Mesenchymal stem cell (in vitro differentiated cells and primary cell): ENCODE data around the gene CCL3.
"Not testable (repeated sequence)": the region's sequence is repeated elsewhere in the genome, so short reads cannot be mapped to it uniquely, and the experiment has no call there.

Experiments
- DNase-seq: peaks from one replicate; pipeline ENCODE4 v3.0.0-alpha.2; 2013
- H2AFZ ChIP-seq: one replicate; pipeline ENCODE4 v1.6.1; 2013; ENCODE audit warnings: low read depth, mild to moderate bottlenecking, control low read depth, inconsistent platforms, low read length, moderate library complexity
- H2AK5ac ChIP-seq: 2 replicates; pipeline ENCODE4 v1.6.1; 2013; ENCODE audit warnings: low read length, moderate library complexity, mild to moderate bottlenecking, inconsistent platforms; ENCODE audit not compliant: severe bottlenecking
- H2BK120ac ChIP-seq: one replicate; pipeline ENCODE4 v1.6.1; 2013; ENCODE audit warnings: low read depth, mild to moderate bottlenecking, inconsistent platforms, low read length, moderate library complexity
- H2BK12ac ChIP-seq, 2 experiments: one replicate each; pipeline ENCODE4 v1.6.1; 2013; ENCODE audit warnings: inconsistent platforms in 2 of 2, low read length in 2 of 2, mild to moderate bottlenecking in 2 of 2, moderate library complexity in 2 of 2, control low read depth in 1 of 2
- H2BK15ac ChIP-seq: one replicate; pipeline ENCODE4 v1.6.1; 2013; ENCODE audit warnings: mild to moderate bottlenecking, low read depth, inconsistent platforms; ENCODE audit not compliant: poor library complexity, severe bottlenecking
- H2BK5ac ChIP-seq: 2 replicates; pipeline ENCODE4 v1.6.1; 2013; ENCODE audit warnings: low read depth, mild to moderate bottlenecking, low read length, control low read depth, inconsistent platforms; ENCODE audit not compliant: poor library complexity, severe bottlenecking
- H3K14ac ChIP-seq, 2 experiments: one replicate each; pipeline ENCODE4 v1.6.1; 2013; ENCODE audit warnings: inconsistent platforms in 2 of 2, low read length in 2 of 2, control low read depth in 1 of 2, mild to moderate bottlenecking in 1 of 2, moderate library complexity in 1 of 2
- H3K18ac ChIP-seq, 2 experiments: one replicate each; pipeline ENCODE4 v1.6.1; 2013; ENCODE audit warnings: inconsistent platforms in 2 of 2, low read length in 2 of 2, control low read depth in 1 of 2, low read depth in 1 of 2, mild to moderate bottlenecking in 1 of 2
- H3K23ac ChIP-seq, 2 experiments: one replicate each; pipeline ENCODE4 v1.6.1; 2013; ENCODE audit warnings: inconsistent platforms in 2 of 2, low read length in 2 of 2, mild to moderate bottlenecking in 2 of 2, moderate library complexity in 2 of 2, control low read depth in 1 of 2
- H3K27ac ChIP-seq: 2 replicates; pipeline ENCODE4 v1.5.1; 2013; ENCODE audit warnings: mild to moderate bottlenecking, moderate library complexity, low read length, control low read depth, inconsistent platforms; ENCODE audit not compliant: poor library complexity, severe bottlenecking
- H3K27me3 ChIP-seq, 2 experiments: 2 replicates each; pipeline versions ENCODE4 v1.6.1 to v1.7.0; 2013; ENCODE audit warnings: low read length in 2 of 2, mild to moderate bottlenecking in 2 of 2, moderate library complexity in 2 of 2, control low read depth in 1 of 2, inconsistent platforms in 1 of 2; ENCODE audit not compliant: control insufficient read depth in 1 of 2, insufficient read depth in 1 of 2
- H3K36me3 ChIP-seq, 2 experiments: 2 replicates each; pipeline versions ENCODE4 v1.6.1 to v1.7.0; 2013; ENCODE audit warnings: low read length in 2 of 2, control low read depth in 1 of 2, inconsistent platforms in 1 of 2, low read depth in 1 of 2, mild to moderate bottlenecking in 1 of 2; ENCODE audit not compliant: insufficient read depth in 2 of 2, control insufficient read depth in 1 of 2
- H3K4ac ChIP-seq, 2 experiments: one replicate each; pipeline ENCODE4 v1.6.1; 2013; ENCODE audit warnings: inconsistent platforms in 2 of 2, low read length in 2 of 2, mild to moderate bottlenecking in 2 of 2, moderate library complexity in 2 of 2, control low read depth in 1 of 2, low read depth in 1 of 2
- H3K4me1 ChIP-seq: 2 replicates; pipeline ENCODE4 v1.6.1; 2013; ENCODE audit warnings: low read depth, low read length, control low read depth; ENCODE audit not compliant: control insufficient read depth, insufficient read depth
- H3K4me2 ChIP-seq: 2 replicates; pipeline ENCODE4 v1.6.1; 2013; ENCODE audit warnings: low read length, mild to moderate bottlenecking, inconsistent platforms; ENCODE audit not compliant: poor library complexity, severe bottlenecking
- H3K4me3 ChIP-seq, 2 experiments: 2 replicates each; pipeline versions ENCODE4 v1.5.1 to v1.7.0; 2013; ENCODE audit warnings: low read length in 2 of 2, mild to moderate bottlenecking in 2 of 2, control low read depth in 1 of 2, low read depth in 1 of 2; ENCODE audit not compliant: insufficient read depth in 1 of 2
- H3K79me1 ChIP-seq: replicated peaks from 2 replicates; pipeline ENCODE4 v1.6.1; 2013; ENCODE audit warnings: mild to moderate bottlenecking, control low read depth, low read length, inconsistent platforms; ENCODE audit not compliant: poor library complexity, severe bottlenecking
- H3K9ac ChIP-seq: 2 replicates; pipeline ENCODE4 v1.7.0; 2013; ENCODE audit warnings: mild to moderate bottlenecking, low read length, moderate library complexity
- H3K9me3 ChIP-seq: 2 replicates; pipeline ENCODE4 v1.7.0; 2013; ENCODE audit warnings: mild to moderate bottlenecking, low read length; ENCODE audit not compliant: control insufficient read depth
- H4K8ac ChIP-seq: one replicate; pipeline ENCODE4 v1.6.1; 2013; ENCODE audit warnings: inconsistent platforms, mild to moderate bottlenecking, low read length, moderate library complexity
- H4K91ac ChIP-seq: one replicate; pipeline ENCODE4 v1.6.1; 2013; ENCODE audit warnings: mild to moderate bottlenecking, low read length, inconsistent platforms
- WGBS: methylation state at CpG from one replicate; pipeline ENCODE4 v1.1.7; 2013; ENCODE audit warnings: mixed read lengths; 5-methylcytosine and 5-hydroxymethylcytosine counted together

The CCL3 gene

DNA sequence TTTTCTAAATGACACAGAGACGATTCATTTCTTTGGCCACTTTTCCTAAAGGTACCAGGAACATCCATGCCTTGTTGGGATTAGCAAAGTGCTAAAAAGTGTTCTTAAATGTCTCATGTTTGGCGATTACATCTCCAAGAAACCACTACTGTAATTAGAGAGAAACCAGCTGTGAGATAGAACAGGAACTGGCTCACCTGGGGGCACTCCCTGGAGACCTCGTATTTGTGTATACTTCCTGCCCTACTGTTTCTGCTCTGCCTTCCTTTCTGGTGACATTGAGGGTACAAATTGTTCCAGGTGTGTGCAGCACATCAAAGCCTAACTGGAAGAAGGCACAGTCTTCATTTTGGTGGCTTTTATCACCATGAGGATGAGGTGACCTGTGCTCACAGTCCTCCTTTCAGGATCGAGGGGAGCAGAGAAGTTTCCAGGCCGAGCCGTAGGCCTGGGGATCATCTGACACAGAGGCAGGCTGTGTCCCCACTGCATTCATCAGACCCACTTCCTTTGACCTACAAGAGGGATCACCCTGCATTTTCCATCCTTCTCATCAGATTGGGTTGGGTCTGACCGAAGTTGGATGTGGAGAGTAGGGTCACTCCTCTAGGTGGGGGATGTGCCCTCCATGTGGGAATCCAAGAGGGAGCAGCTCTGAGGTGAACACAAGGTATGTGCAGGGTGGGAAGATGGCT is 37.4 kb upstream of the CCL3 start:
- H4K91ac ChIP-seq, result no peak overlapping the region
- WGBS, result 68% methylated on average over 5 of the region's 7 CpGs

DNA sequence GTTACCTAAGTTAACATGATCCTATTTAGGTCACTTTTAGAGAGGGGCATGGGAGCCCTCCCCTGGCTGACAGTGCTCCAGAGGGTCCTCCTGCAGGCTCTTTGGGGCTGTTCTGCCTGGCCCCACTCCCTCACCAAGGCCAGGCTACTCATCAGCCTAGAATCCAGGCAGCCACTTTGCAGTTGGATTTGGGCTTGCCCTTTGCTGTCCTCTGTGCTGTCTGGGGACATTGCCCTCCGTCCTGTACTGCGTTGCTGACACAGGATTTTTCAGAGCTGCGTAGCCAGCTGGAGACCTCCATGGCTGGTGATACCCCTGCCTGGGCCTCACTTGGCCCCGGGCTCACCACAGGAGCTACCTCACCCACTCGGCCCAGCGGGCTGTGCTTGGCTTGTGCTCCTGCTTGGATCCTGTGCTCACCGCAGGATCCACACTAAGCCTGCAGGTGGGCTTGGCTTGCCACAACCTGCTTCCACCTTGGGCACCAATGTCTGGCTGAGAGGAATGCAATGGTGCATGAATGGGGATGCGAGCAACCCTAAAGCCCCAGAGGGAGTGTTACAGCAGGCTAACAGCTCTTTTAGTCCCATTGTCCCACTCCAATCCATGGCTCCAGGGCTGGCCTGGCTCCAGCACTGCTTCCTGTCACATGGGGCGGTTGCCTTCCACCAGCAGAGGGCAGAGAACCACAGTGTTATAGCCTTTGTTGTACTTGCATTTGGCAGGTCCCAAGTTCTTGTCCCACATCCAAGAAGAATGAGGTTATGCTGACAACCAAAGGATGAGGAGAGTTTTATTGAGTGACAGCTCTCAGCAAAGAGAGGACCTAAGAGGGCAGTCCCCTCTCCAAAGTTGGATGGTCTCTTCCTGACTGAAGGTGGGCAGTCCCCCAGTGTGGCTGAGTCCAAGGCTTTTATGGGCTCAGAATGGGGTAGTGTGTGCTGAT is 35.2 kb upstream of the CCL3 start:
- no peak overlapping the region for H3K4me2 ChIP-seq
- peaks cover 0 to 16% of the 10 kb centered on the region in 2 experiments for H3K27me3 ChIP-seq
- H2AK5ac ChIP-seq, result no peak overlapping the region
- H3K27ac ChIP-seq, result no peak overlapping the region
- H3K79me1 ChIP-seq, result no peaks in the 10 kb centered on the region
- H3K36me3 ChIP-seq, result no peaks in the 10 kb centered on the region
- H2BK120ac ChIP-seq, result no peak overlapping the region
- H4K8ac ChIP-seq, result no peak overlapping the region
- H2AFZ ChIP-seq, result no peak overlapping the region
- H2BK5ac ChIP-seq, result no peak overlapping the region
- H3K4me1 ChIP-seq, result no peaks in the 10 kb centered on the region
- no peak overlapping the region for H3K9ac ChIP-seq
- no peak overlapping the region for H2BK12ac ChIP-seq
- H2BK15ac ChIP-seq, result no peak overlapping the region
- DNase-seq, result no peak
- 82% methylated on average over 9 of the region's 9 CpGs for WGBS
- no peak overlapping the region for H3K23ac ChIP-seq
- peaks cover 12% of the 10 kb centered on the region for H3K9me3 ChIP-seq
- no peak overlapping the region for H3K14ac ChIP-seq
- no peak overlapping the region for H3K18ac ChIP-seq
- H3K4ac ChIP-seq, result no peak overlapping the region
- H4K91ac ChIP-seq, result no peak overlapping the region
- no peak overlapping the region for H3K4me3 ChIP-seq

More for the DNA sequence above, 37.4 kb upstream of the CCL3 start:
- no peak overlapping the region for H2BK120ac ChIP-seq
- no peak overlapping the region for H2AK5ac ChIP-seq
- H3K18ac ChIP-seq, result no peak overlapping the region
- no peaks in the 10 kb centered on the region for H3K36me3 ChIP-seq
- no peak for DNase-seq
- H2BK5ac ChIP-seq, result no peak overlapping the region
- no peak overlapping the region for H4K8ac ChIP-seq
- H3K23ac ChIP-seq, result no peak overlapping the region
- no peak overlapping the region for H3K4me3 ChIP-seq
- H3K79me1 ChIP-seq, result no peaks in the 10 kb centered on the region
- H3K27ac ChIP-seq, result no peak overlapping the region
- H2BK15ac ChIP-seq, result no peak overlapping the region
- H3K14ac ChIP-seq, result no peak overlapping the region
- H3K9me3 ChIP-seq, result peaks cover 12% of the 10 kb centered on the region
- H2AFZ ChIP-seq, result no peak overlapping the region
- no peak overlapping the region for H3K4ac ChIP-seq
- no peaks in the 10 kb centered on the region for H3K4me1 ChIP-seq
- H3K9ac ChIP-seq, result no peak overlapping the region
- no peak overlapping the region for H2BK12ac ChIP-seq
- H3K27me3 ChIP-seq, result peaks cover 0 to 20% of the 10 kb centered on the region in 2 experiments
- H3K4me2 ChIP-seq, result no peak overlapping the region

DNA sequence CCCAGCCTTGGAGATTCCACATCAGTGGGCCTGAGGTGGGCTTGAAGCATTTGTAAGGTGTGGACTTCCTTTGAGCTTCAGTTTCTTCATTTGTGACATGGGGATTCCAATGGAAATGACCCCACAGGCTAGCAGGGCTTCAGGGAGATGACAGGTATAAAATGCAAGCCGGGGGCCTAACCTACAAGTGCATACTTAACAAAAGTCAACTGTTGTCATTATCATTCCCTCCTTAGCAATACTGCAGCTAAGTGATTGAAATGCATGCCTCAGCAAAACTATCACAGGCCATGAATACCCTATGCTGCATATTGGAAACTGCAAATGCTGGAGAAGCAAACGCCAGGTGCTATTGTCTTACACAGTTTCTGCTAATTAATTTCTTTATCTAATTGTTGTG is 33.5 kb upstream of the CCL3 start:
- no peak overlapping the region for H4K8ac ChIP-seq
- H4K91ac ChIP-seq, result no peak overlapping the region
- no peaks in the 10 kb centered on the region for H3K79me1 ChIP-seq
- H3K36me3 ChIP-seq, result no peaks in the 10 kb centered on the region
- peaks cover 12% of the 10 kb centered on the region for H3K9me3 ChIP-seq
- no peak overlapping the region for H3K4me2 ChIP-seq
- H2AK5ac ChIP-seq, result no peak overlapping the region
- DNase-seq, result no peak
- peaks cover 0 to 10% of the 10 kb centered on the region in 2 experiments for H3K27me3 ChIP-seq
- H3K4ac ChIP-seq, result no peak overlapping the region
- H2BK12ac ChIP-seq, result no peak overlapping the region
- no peaks in the 10 kb centered on the region for H3K4me1 ChIP-seq
- no peak overlapping the region for H3K23ac ChIP-seq
- no peak overlapping the region for H3K9ac ChIP-seq
- no peak overlapping the region for H2AFZ ChIP-seq
- WGBS, result 73% methylated on average over 1 of the region's 2 CpGs
- H3K27ac ChIP-seq, result no peak overlapping the region
- H3K14ac ChIP-seq, result no peak overlapping the region
- H2BK5ac ChIP-seq, result no peak overlapping the region
- H3K18ac ChIP-seq, result no peak overlapping the region
- H2BK15ac ChIP-seq, result no peak overlapping the region
- no peak overlapping the region for H3K4me3 ChIP-seq
- H2BK120ac ChIP-seq, result no peak overlapping the region

DNA sequence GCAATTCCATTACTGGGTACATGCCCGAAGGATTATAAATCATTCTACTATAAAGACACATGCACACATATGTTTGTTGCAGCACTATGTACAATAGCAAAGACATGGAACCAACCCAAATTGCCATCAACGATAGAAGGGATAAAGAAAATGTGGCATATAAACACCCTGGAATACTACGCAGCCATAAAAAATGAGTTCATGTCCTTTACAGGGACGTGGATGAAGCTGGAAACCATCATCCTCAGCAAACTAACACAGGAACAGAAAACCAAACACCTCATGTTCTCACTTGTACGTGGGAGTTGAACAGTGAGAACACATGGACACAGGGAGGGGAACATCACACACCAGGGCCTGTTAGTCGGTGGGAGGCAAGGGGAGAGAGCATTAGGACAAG is 31.2 kb upstream of the CCL3 start:
- H3K9me3 ChIP-seq, result peaks cover 12% of the 10 kb centered on the region
- H3K4ac ChIP-seq, H4K8ac ChIP-seq, H3K27ac ChIP-seq, DNase-seq, H3K4me2 ChIP-seq, H3K79me1 ChIP-seq, H2AFZ ChIP-seq, H2BK120ac ChIP-seq, H3K9ac ChIP-seq, H3K4me1 ChIP-seq, H3K23ac ChIP-seq, H3K14ac ChIP-seq, H2BK12ac ChIP-seq, H2BK5ac ChIP-seq, H3K4me3 ChIP-seq, H3K18ac ChIP-seq, H2BK15ac ChIP-seq, H2AK5ac ChIP-seq, H4K91ac ChIP-seq, H3K27me3 ChIP-seq, H3K36me3 ChIP-seq: not testable (repeated sequence)
- WGBS, result 78% methylated on average over 6 of the region's 6 CpGs
